CD14-positive monocyte (primary cell): Measurements from ENCODE around the gene RNF213. TPM values are rescaled to one million over a fixed set of nuclear protein-coding genes. Genes with fewer than 3 reads are reported as not detected.

Experiments
- DNase-seq, 3 donors: peaks; one replicate each; pipeline ENCODE4 v3.0.0-alpha.2; 2011 to 2022
- H2AFZ ChIP-seq: 2 replicates; pipeline ENCODE4 v1.6.0; 2012; ENCODE audit warnings: mild to moderate bottlenecking, low read depth, low read length, inconsistent platforms; ENCODE audit not compliant: insufficient read depth, poor library complexity, severe bottlenecking
- H3K27ac ChIP-seq, 2 donors: 1 replicate in 1 of 2; 2 replicates in 1 of 2; pipeline ENCODE4 v1.5.1; 2012 to 2013; ENCODE audit warnings: low read length in 2 of 2, control low read depth in 1 of 2, inconsistent platforms in 1 of 2, low read depth in 1 of 2, mild to moderate bottlenecking in 1 of 2
- H3K27me3 ChIP-seq, 2 donors: one replicate each; pipeline versions ENCODE4 v1.6.0 to v1.6.1; 2011 to 2013; ENCODE audit warnings: low read length in 2 of 2; ENCODE audit not compliant: control insufficient read depth in 2 of 2, insufficient read depth in 2 of 2
- H3K36me3 ChIP-seq, 2 donors: replicated peaks in 1 of 2; 1 replicate in 1 of 2; 2 replicates in 1 of 2; pipeline versions ENCODE4 v1.5.1 to v1.6.1; 2012 to 2013; ENCODE audit warnings: low read length in 2 of 2, control low read depth in 1 of 2, inconsistent platforms in 1 of 2, mild to moderate bottlenecking in 1 of 2; ENCODE audit not compliant: insufficient read depth in 2 of 2, control insufficient read depth in 1 of 2
- H3K4me1 ChIP-seq, 2 donors: 1 replicate in 1 of 2; 2 replicates in 1 of 2; pipeline versions ENCODE4 v1.5.1 to v1.6.1; 2012 to 2013; ENCODE audit warnings: low read length in 2 of 2, control low read depth in 1 of 2, inconsistent platforms in 1 of 2, mild to moderate bottlenecking in 1 of 2, moderate library complexity in 1 of 2; ENCODE audit not compliant: insufficient read depth in 2 of 2, control insufficient read depth in 1 of 2
- H3K4me2 ChIP-seq: replicated peaks from 2 replicates; pipeline ENCODE3; 2012; ENCODE audit warnings: low read length, moderate library complexity, mild to moderate bottlenecking; ENCODE audit not compliant: poor library complexity, severe bottlenecking; ENCODE audit errors: extremely low read depth
- H3K4me3 ChIP-seq, 3 experiments: fragments of 200-600 bp in 1 of 3; sonication (generic) in 1 of 3; replicated peaks in 1 of 3; 1 replicate in 2 of 3; 2 replicates in 1 of 3; pipeline ENCODE4 v1.5.1; 2011 to 2013; ENCODE audit warnings: low read length in 3 of 3, mild to moderate bottlenecking in 3 of 3, control low read depth in 2 of 3, low read depth in 2 of 3, inconsistent platforms in 1 of 3, moderate library complexity in 1 of 3
- H3K79me2 ChIP-seq: 2 replicates; pipeline ENCODE4 v1.6.0; 2012; ENCODE audit warnings: mild to moderate bottlenecking, control low read depth, inconsistent platforms, low read length, moderate library complexity; ENCODE audit not compliant: insufficient read depth
- H3K9ac ChIP-seq: 2 replicates; pipeline ENCODE4 v1.6.0; 2017; ENCODE audit warnings: low read length, mild to moderate bottlenecking; ENCODE audit not compliant: insufficient read depth, poor library complexity, severe bottlenecking
- H3K9me3 ChIP-seq, 2 donors: replicated peaks in 1 of 2; 1 replicate in 1 of 2; 2 replicates in 1 of 2; pipeline versions ENCODE4 v1.5.1 to v1.6.1; 2012 to 2013; ENCODE audit warnings: low read length in 2 of 2, control low read depth in 1 of 2; ENCODE audit not compliant: control insufficient read depth in 1 of 2, insufficient read depth in 1 of 2
- H4K20me1 ChIP-seq: 2 replicates; pipeline ENCODE4 v1.6.0; 2012; ENCODE audit warnings: mild to moderate bottlenecking, low read length, control low read depth, moderate library complexity; ENCODE audit not compliant: insufficient read depth
- H3K27ac Mint-ChIP-seq, 7 donors: one replicate each; pipeline ENCODE4 v1.8.0; 2020; ENCODE audit warnings: mild to moderate bottlenecking in 7 of 7, mixed read lengths in 7 of 7, moderate library complexity in 6 of 7, inconsistent platforms in 2 of 7
- H3K27me3 Mint-ChIP-seq, 3 donors: one replicate each; pipeline ENCODE4 v1.8.0; 2021 to 2022; ENCODE audit warnings: low read depth in 3 of 3, mild to moderate bottlenecking in 3 of 3, mixed read lengths in 3 of 3, moderate library complexity in 3 of 3, inconsistent platforms in 1 of 3
- H3K36me3 Mint-ChIP-seq, 2 donors: one replicate each; pipeline ENCODE4 v1.8.0; 2020; ENCODE audit warnings: mixed read lengths in 2 of 2, inconsistent platforms in 1 of 2, mild to moderate bottlenecking in 1 of 2
- H3K4me1 Mint-ChIP-seq: one replicate; pipeline ENCODE4 v1.8.0; 2020; ENCODE audit warnings: mild to moderate bottlenecking, mixed read lengths
- H3K4me3 Mint-ChIP-seq, 2 donors: one replicate each; pipeline ENCODE4 v1.8.0; 2020; ENCODE audit warnings: mild to moderate bottlenecking in 2 of 2, mixed read lengths in 2 of 2, moderate library complexity in 1 of 2
- H3K9me3 Mint-ChIP-seq, 7 donors: one replicate each; pipeline ENCODE4 v1.8.0; 2020 to 2022; ENCODE audit warnings: mixed read lengths in 7 of 7, mild to moderate bottlenecking in 6 of 7, moderate library complexity in 6 of 7, inconsistent platforms in 2 of 7
- WGBS: methylation state at CpG from one replicate; pipeline ENCODE4 v1.1.5; 2013; ENCODE audit warnings: missing lambda C conversion rate; ENCODE audit not compliant: insufficient coverage; 5-methylcytosine and 5-hydroxymethylcytosine counted together
- intact Hi-C, 2 donors: fragments of 100-400 bp; cut with micrococcal nuclease; formaldehyde crosslinking; loops; one replicate each; pipeline versions ENCODE4 v1.15.0 to v1.15.1; 2023
- polyA plus RNA-seq, 3 donors: library from polyadenylated mRNA; depleted of rRNA in 1 of 3; unstranded in 2 of 3; stranded (reverse) in 1 of 3; fragments of 300-500 nt in 2 of 3; fragments of >200 nt in 1 of 3; fragmentation: Illumina TruSeq in 2 of 3; gene quantifications; 1 replicate in 2 of 3; 2 replicates in 1 of 3; pipeline ENCODE4 v1.2.3, GENCODE V29; 2012 to 2021
- TF ChIP-seq, protein P1 (sequence below): fragments of 200-600 bp; IDR thresholded peaks from one replicate; pipeline ENCODE4 v1.8.0; 2022; ENCODE audit warnings: antibody characterized with exemption, mild to moderate bottlenecking

RNF213 gene
- polyA plus RNA-seq, 3 donors, result 10.3 to 196 (median 18.1) TPM

DNA sequence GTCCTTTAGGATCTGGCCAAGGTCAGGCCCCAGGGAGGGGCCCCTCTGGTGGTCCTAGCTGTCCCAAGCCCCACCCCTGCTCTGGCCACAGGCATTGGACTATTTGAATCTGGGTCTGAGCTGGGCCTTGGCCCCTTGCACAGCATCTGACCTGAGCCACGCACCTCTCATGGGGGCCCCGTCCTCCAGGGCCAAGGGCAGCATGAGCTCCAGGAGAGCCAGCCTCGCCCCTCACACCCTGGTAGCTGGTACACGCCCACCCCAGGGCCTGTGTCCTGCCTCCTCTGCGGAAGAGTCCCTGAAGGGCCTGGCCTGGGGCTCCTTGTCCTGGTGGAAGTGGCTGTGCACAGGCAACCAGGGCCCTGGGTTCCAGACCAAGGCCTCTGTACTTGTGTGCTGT, 178.2 kb downstream of the RNF213 start:
- WGBS, result 100% methylated on average over 5 of the region's 5 CpGs

DNA sequence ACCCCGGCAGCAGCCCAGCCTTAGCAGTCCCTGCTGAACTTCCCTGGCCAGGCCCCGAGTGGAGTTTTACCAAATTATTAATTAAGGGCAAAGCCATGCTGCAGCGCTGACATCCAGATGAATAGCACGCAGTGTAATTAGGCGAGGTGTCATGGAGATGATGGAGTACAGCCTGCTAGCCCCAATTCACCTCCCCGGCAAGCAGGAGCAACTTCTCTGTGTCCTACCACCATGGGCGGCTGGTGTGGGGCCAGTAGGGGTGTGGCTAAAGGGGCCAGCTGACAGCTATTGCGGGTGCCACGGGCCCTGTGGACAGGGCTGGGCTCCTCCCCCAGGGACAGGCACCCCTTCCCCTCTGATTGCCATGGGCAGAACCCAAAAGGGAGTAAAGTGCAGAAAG, 178.8 kb downstream of the RNF213 start:
- Histone ChIP-seq H3K27ac (no peak overlapping the region), H3K27me3 (no peaks in the 10 kb centered on the region), H3K4me1 (no peaks in the 10 kb centered on the region), H3K79me2 (no peaks in the 10 kb centered on the region), H3K4me2 (no peak overlapping the region), H2AFZ (no peak overlapping the region), H3K36me3 (no peaks in the 10 kb centered on the region), H3K9me3 (no peaks in the 10 kb centered on the region), H4K20me1 (no peaks in the 10 kb centered on the region), H3K4me3 (no peak overlapping the region), H3K9ac (no peak overlapping the region)
- Mint-ChIP-seq H3K4me1 (no peaks in the 10 kb centered on the region), H3K27me3 (peaks cover 2 to 5% (median 2%) of the 10 kb centered on the region in 3 donors), H3K9me3 (peaks cover 0 to 3% (median 0%) of the 10 kb centered on the region in 7 donors), H3K4me3 (no peak overlapping the region), H3K27ac (no peak overlapping the region), H3K36me3 (no peaks in the 10 kb centered on the region)
- DNase-seq, result no peak
- 90% methylated on average over 2 of the region's 9 CpGs for WGBS
- TF ChIP-seq, protein P1, sequence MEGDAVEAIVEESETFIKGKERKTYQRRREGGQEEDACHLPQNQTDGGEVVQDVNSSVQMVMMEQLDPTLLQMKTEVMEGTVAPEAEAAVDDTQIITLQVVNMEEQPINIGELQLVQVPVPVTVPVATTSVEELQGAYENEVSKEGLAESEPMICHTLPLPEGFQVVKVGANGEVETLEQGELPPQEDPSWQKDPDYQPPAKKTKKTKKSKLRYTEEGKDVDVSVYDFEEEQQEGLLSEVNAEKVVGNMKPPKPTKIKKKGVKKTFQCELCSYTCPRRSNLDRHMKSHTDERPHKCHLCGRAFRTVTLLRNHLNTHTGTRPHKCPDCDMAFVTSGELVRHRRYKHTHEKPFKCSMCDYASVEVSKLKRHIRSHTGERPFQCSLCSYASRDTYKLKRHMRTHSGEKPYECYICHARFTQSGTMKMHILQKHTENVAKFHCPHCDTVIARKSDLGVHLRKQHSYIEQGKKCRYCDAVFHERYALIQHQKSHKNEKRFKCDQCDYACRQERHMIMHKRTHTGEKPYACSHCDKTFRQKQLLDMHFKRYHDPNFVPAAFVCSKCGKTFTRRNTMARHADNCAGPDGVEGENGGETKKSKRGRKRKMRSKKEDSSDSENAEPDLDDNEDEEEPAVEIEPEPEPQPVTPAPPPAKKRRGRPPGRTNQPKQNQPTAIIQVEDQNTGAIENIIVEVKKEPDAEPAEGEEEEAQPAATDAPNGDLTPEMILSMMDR, result no peak
- intact Hi-C loops, result no loop called here

More for the DNA sequence above, 178.2 kb downstream of the RNF213 start:
- H3K27me3 Mint-ChIP-seq, result peaks cover 2 to 5% (median 2%) of the 10 kb centered on the region in 3 donors
- H3K4me3 Mint-ChIP-seq, result no peak overlapping the region
- Histone ChIP-seq H3K79me2 (no peaks in the 10 kb centered on the region), H2AFZ (no peak overlapping the region), H3K36me3 (no peaks in the 10 kb centered on the region), H3K4me1 (no peaks in the 10 kb centered on the region), H3K27me3 (no peaks in the 10 kb centered on the region), H3K9ac (no peak overlapping the region), H3K4me3 (no peak overlapping the region), H3K4me2 (no peak overlapping the region), H4K20me1 (no peaks in the 10 kb centered on the region), H3K27ac (no peak overlapping the region), H3K9me3 (no peaks in the 10 kb centered on the region)
- H3K4me1 Mint-ChIP-seq, result no peaks in the 10 kb centered on the region
- no peak overlapping the region for H3K27ac Mint-ChIP-seq
- intact Hi-C loops, result no loop called here
- DNase-seq, result no peak
- H3K36me3 Mint-ChIP-seq, result no peaks in the 10 kb centered on the region
- H3K9me3 Mint-ChIP-seq, result peaks cover 0 to 3% (median 0%) of the 10 kb centered on the region in 7 donors
- TF ChIP-seq, protein P1, result no peak
